Measurements from ENCODE around the gene HOXC13. TPM values are rescaled to one million over a fixed set of nuclear protein-coding genes. Genes with fewer than 3 reads are reported as not detected.

Gene HOXC13
- total RNA-seq, 2 experiments from 2014 or later = 0.06 TPM; not detected in 1

DNA sequence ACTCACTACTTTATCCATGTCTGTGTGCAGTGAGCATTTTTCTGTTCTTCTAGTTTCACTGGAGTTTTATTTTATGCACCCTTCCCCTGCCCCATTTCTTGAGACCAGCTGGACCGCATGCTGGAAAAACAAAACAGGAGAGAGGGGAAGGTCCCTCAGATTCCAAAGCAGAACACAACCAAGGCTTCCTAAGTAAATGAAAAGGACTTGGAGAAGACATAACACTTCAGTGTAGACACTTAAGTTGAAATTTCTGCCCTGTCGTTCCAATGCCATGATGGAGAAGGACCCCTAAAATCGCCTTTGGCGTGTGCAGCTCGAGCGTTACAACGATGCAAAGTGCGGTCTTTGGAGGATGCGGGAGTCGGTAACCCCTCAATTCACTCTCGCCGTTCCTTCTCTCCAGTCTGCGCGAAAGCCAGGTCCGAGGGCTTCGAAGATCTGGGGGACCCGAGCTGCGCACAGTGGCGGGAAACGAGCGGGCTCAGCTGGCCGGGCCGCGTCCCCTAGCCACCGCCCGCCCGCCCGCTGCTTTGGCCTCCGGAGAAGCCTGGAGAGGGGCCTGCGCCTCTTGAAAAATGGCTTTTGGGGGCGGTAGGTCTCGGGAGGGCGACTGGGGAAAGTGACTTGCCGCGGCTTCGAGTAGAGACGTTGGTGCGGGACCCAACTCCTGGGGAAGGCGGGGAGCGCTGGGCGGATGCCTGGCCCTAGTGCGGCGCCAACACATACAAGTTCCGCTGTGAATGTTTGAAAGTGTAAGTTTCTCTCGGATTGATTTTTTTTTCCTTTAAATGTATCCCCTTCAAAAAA lies 11.2 kb upstream of the HOXC13 start:
- no peaks in the 10 kb centered on the region for H3K79me2 ChIP-seq (ENCODE audit: insufficient read depth, low read depth, low read length)
- H3K4me2 ChIP-seq (ENCODE audit: low read length) = no peak overlapping the region
- no peaks in the 10 kb centered on the region for H3K36me3 ChIP-seq (ENCODE audit: insufficient read depth, low read length)
- BruUV-seq (replicated peaks) = no TSS peak
- DNase-seq (ENCODE audit: low spot score) = no peak
- no peak overlapping the region for H2AFZ ChIP-seq (ENCODE audit: low read length)
- no peak overlapping the region for H3K4me3 ChIP-seq (ENCODE audit: low read depth, low read length, poor library complexity, severe bottlenecking)
- POLR2A ChIA-PET = interaction anchor here (0.6 kb wide), 1 partner anchor 966 kb away, joined by 9 read pairs; no protein-coding TSS in a partner anchor
- no peaks in the 10 kb centered on the region for H4K20me1 ChIP-seq (ENCODE audit: insufficient read depth, low read length)
- no peaks in the 10 kb centered on the region for H3K9me2 ChIP-seq (ENCODE audit: insufficient read depth, low read length)
- intact Hi-C loops (cut with micrococcal nuclease; ENCODE audit: unreplicated experiment) = no loop called here
- no peak for TF ChIP-seq EZH2phosphoT487 (IDR thresholded peaks at IDR 0.05; ENCODE audit: borderline replicate concordance, low read depth, low read length)
- TF ChIP-seq, protein P1, sequence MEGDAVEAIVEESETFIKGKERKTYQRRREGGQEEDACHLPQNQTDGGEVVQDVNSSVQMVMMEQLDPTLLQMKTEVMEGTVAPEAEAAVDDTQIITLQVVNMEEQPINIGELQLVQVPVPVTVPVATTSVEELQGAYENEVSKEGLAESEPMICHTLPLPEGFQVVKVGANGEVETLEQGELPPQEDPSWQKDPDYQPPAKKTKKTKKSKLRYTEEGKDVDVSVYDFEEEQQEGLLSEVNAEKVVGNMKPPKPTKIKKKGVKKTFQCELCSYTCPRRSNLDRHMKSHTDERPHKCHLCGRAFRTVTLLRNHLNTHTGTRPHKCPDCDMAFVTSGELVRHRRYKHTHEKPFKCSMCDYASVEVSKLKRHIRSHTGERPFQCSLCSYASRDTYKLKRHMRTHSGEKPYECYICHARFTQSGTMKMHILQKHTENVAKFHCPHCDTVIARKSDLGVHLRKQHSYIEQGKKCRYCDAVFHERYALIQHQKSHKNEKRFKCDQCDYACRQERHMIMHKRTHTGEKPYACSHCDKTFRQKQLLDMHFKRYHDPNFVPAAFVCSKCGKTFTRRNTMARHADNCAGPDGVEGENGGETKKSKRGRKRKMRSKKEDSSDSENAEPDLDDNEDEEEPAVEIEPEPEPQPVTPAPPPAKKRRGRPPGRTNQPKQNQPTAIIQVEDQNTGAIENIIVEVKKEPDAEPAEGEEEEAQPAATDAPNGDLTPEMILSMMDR (conservative IDR thresholded peaks at IDR 0.05; ENCODE audit: low read length) = no peak
- H3K27ac ChIP-seq (ENCODE audit: low read depth, low read length, poor library complexity, severe bottlenecking) = no peak overlapping the region
- CTCF ChIA-PET (ENCODE audit: unreplicated experiment) = no interaction called here
- no peaks in the 10 kb centered on the region for H3K4me1 ChIP-seq (ENCODE audit: insufficient read depth, low read length, poor library complexity, severe bottlenecking)
- no peaks in the 10 kb centered on the region for H3K9me3 ChIP-seq (ENCODE audit: low read length)

DNA sequence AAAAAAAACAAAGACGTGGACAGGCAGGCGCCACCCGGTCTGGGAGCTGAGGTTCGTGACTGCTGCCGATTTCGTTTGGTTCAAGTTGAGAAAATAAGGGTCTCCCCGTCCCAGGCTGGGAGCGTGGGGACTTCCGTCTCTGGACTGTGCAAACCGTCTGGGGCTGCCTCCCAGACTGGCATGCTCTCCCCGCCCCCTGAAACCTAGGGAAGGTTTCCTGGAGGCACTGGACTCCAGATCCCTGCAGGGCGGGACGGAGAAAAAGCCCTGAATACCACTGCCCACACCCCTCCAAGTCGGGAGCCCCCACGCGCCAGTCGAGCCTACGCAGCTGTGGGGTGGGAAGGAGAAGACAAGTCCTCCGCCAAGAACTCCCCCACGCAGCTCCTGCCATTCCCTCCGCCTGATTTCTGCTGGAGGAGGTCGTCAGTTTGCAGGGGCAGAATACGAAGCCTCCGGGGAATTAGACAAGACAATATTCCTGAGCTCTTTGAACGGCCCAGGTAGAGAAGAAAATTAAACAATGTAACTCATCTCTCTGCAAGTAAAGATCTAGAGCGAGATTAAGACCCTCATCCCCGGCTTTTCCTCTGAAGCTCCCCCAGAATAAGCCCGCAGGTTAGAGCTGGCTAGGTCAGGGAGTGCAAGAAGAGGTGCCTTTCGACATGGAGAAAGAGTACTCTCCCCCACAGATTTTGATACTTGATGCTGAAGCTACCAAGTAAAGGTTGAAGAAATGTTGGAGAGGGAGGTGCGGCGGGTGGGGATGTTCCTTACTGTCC lies 10.4 kb upstream of the HOXC13 start:
- no peaks in the 10 kb centered on the region for H4K20me1 ChIP-seq (ENCODE audit: insufficient read depth, low read length)
- no peak overlapping the region for H3K4me3 ChIP-seq (ENCODE audit: low read depth, low read length, poor library complexity, severe bottlenecking)
- DNase-seq (ENCODE audit: low spot score) = no peak
- CTCF ChIA-PET (ENCODE audit: unreplicated experiment) = no interaction called here
- no peaks in the 10 kb centered on the region for H3K36me3 ChIP-seq (ENCODE audit: insufficient read depth, low read length)
- TF ChIP-seq, protein P1 (conservative IDR thresholded peaks at IDR 0.05; ENCODE audit: low read length) = no peak
- no TSS peak for BruUV-seq (replicated peaks)
- H3K9me2 ChIP-seq (ENCODE audit: insufficient read depth, low read length) = no peaks in the 10 kb centered on the region
- no peak overlapping the region for H2AFZ ChIP-seq (ENCODE audit: low read length)
- intact Hi-C loops (cut with micrococcal nuclease; ENCODE audit: unreplicated experiment) = no loop called here
- no peak overlapping the region for H3K27ac ChIP-seq (ENCODE audit: low read depth, low read length, poor library complexity, severe bottlenecking)
- no peak overlapping the region for H3K4me2 ChIP-seq (ENCODE audit: low read length)
- H3K9me3 ChIP-seq (ENCODE audit: low read length) = no peaks in the 10 kb centered on the region
- H3K4me1 ChIP-seq (ENCODE audit: insufficient read depth, low read length, poor library complexity, severe bottlenecking) = no peaks in the 10 kb centered on the region
- no peaks in the 10 kb centered on the region for H3K79me2 ChIP-seq (ENCODE audit: insufficient read depth, low read depth, low read length)
- POLR2A ChIA-PET = interaction anchor here (0.6 kb wide), 1 partner anchor 967 kb away, joined by 9 read pairs; no protein-coding TSS in a partner anchor

- no peak overlapping the region for H2AFZ ChIP-seq (ENCODE audit: low read length)
- H3K4me2 ChIP-seq (ENCODE audit: low read length) = no peak overlapping the region
- H3K4me3 ChIP-seq (ENCODE audit: low read depth, low read length, poor library complexity, severe bottlenecking) = no peak overlapping the region
- H3K9me3 ChIP-seq (ENCODE audit: low read length) = no peaks in the 10 kb centered on the region
- intact Hi-C loops (cut with micrococcal nuclease; ENCODE audit: unreplicated experiment) = no loop called here
- H3K27ac ChIP-seq (ENCODE audit: low read depth, low read length, poor library complexity, severe bottlenecking) = no peak overlapping the region
- H3K79me2 ChIP-seq (ENCODE audit: insufficient read depth, low read depth, low read length) = no peaks in the 10 kb centered on the region
- POLR2A ChIA-PET = no interaction called here
- H4K20me1 ChIP-seq (ENCODE audit: insufficient read depth, low read length) = no peaks in the 10 kb centered on the region
- no peaks in the 10 kb centered on the region for H3K9me2 ChIP-seq (ENCODE audit: insufficient read depth, low read length)
- no TSS peak for BruUV-seq (replicated peaks)
- CTCF ChIA-PET (ENCODE audit: unreplicated experiment) = no interaction called here
- TF ChIP-seq EZH2phosphoT487 (IDR thresholded peaks at IDR 0.05; ENCODE audit: borderline replicate concordance, low read depth, low read length) = no peak
- TF ChIP-seq, protein P1 (conservative IDR thresholded peaks at IDR 0.05; ENCODE audit: low read length) = no peak
- H3K4me1 ChIP-seq (ENCODE audit: insufficient read depth, low read length, poor library complexity, severe bottlenecking) = no peaks in the 10 kb centered on the region
- H3K36me3 ChIP-seq (ENCODE audit: insufficient read depth, low read length) = no peaks in the 10 kb centered on the region
- DNase-seq (ENCODE audit: low spot score) = no peak
Observed at GRCh38 chr12:53929527-53929926, 9.1 kb upstream of the HOXC13 start.
